Small intestine (tissue), 7 donors: Measurements from ENCODE around the gene PET100. TPM values are rescaled to one million over a fixed set of nuclear protein-coding genes. Genes with fewer than 3 reads are reported as not detected.

ENCODE experiments used
- DNase-seq, 2 donors: peaks; one replicate each; pipeline versions ENCODE4 v3.0.0 to v3.0.0-alpha.2; 2013
- FAIRE-seq: peaks from 2 replicates; lab custom pipeline; 2012; peaks lifted over from hg19 to GRCh38; lab: Jason Lieb, UNC
- H3K27ac ChIP-seq, 3 donors: one replicate each; pipeline ENCODE4 v1.5.1; 2013; ENCODE audit warnings: low read length in 2 of 3, mild to moderate bottlenecking in 2 of 3, control low read depth in 1 of 3, inconsistent platforms in 1 of 3, low read depth in 1 of 3, moderate library complexity in 1 of 3
- H3K27me3 ChIP-seq, 3 donors: one replicate each; pipeline ENCODE4 v1.6.1; 2013; ENCODE audit warnings: low read length in 3 of 3, inconsistent platforms in 1 of 3; ENCODE audit not compliant: control insufficient read depth in 3 of 3, insufficient read depth in 3 of 3
- H3K36me3 ChIP-seq, 3 donors: one replicate each; pipeline ENCODE4 v1.6.1; 2013; ENCODE audit warnings: low read length in 3 of 3, inconsistent platforms in 1 of 3, low read depth in 1 of 3, mild to moderate bottlenecking in 1 of 3, moderate library complexity in 1 of 3; ENCODE audit not compliant: control insufficient read depth in 3 of 3, insufficient read depth in 2 of 3
- H3K4me1 ChIP-seq, 3 donors: one replicate each; pipeline ENCODE4 v1.6.1; 2013; ENCODE audit warnings: low read length in 2 of 3, inconsistent platforms in 1 of 3, low read depth in 1 of 3, mild to moderate bottlenecking in 1 of 3, moderate library complexity in 1 of 3; ENCODE audit not compliant: control insufficient read depth in 3 of 3, insufficient read depth in 2 of 3
- H3K4me3 ChIP-seq, 3 donors: one replicate each; pipeline ENCODE4 v1.5.1; 2013; ENCODE audit warnings: low read length in 3 of 3, control low read depth in 1 of 3, inconsistent platforms in 1 of 3, low read depth in 1 of 3, mild to moderate bottlenecking in 1 of 3, moderate library complexity in 1 of 3
- H3K9me3 ChIP-seq, 2 donors: one replicate each; pipeline ENCODE4 v1.6.1; 2013; ENCODE audit warnings: low read depth in 1 of 2, low read length in 1 of 2; ENCODE audit not compliant: control insufficient read depth in 2 of 2, insufficient read depth in 1 of 2
- WGBS, 3 donors: extraction: QIAGEN DNeasy Blood & Tissue Kit; methylation state at CpG; one replicate each; pipeline ENCODE4 v1.1.7; 2013; 5-methylcytosine and 5-hydroxymethylcytosine counted together
- polyA plus RNA-seq, 4 donors: library from polyadenylated mRNA; stranded (reverse) in 3 of 4; unstranded in 1 of 4; fragments of 200-250 nt in 3 of 4; fragments of 120-200 nt in 1 of 4; gene quantifications; one replicate each; pipeline versions ENCODE4 v1.2.1 to v1.2.3, GENCODE V29; 2013
- donor health status: healthy with polysubstance abuse.
- donor health status: control.
- donor health status: control.
- donor health status: Bipolar disorder and iron deficiency.
- donor health status: healthy.

PET100 gene
- polyA plus RNA-seq, 4 donors = 43.7 to 149 (median 104) TPM

GRCh38 chr19:7635670-7636069, 6.1 kb downstream of the PET100 start:
- DNase-seq (no peak), FAIRE-seq (no peak)
- no peaks in the 10 kb centered on the region for H3K9me3 ChIP-seq
- H3K27ac ChIP-seq = no peak overlapping the region
- H3K36me3 ChIP-seq = peaks cover 0 to 37% (median 0%) of the 10 kb centered on the region in 3 donors
- peaks cover 0 to 7% (median 2%) of the 10 kb centered on the region in 3 donors for H3K27me3 ChIP-seq
- no peak overlapping the region for H3K4me3 ChIP-seq
- peaks cover 0 to 8% (median 0%) of the 10 kb centered on the region in 3 donors for H3K4me1 ChIP-seq
- WGBS, 3 donors = 61 to 67% (median 66%) methylated on average over 6 of the region's 6 CpGs

GRCh38 chr19:7636317-7636690, 6.7 kb downstream of the PET100 start:
- peaks cover 0 to 7% (median 2%) of the 10 kb centered on the region in 3 donors for H3K27me3 ChIP-seq
- DNase-seq = no peak
- peaks cover 0 to 39% (median 0%) of the 10 kb centered on the region in 3 donors for H3K36me3 ChIP-seq
- FAIRE-seq = no peak
- H3K4me1 ChIP-seq = peaks cover 0 to 6% (median 0%) of the 10 kb centered on the region in 3 donors
- peak overlapping the region in 1 of 3 donors; percentile 28 for H3K4me3 ChIP-seq
- 73 to 88% (median 80%) methylated on average over 16 of the region's 16 CpGs for WGBS, 3 donors
- H3K27ac ChIP-seq = no peak overlapping the region
- no peaks in the 10 kb centered on the region for H3K9me3 ChIP-seq

- 6 to 11% (median 10%) methylated on average over 45 to 61 of the region's 61 CpGs for WGBS, 3 donors
- FAIRE-seq (no peak), DNase-seq (peak; percentile 88 to 89)
- Histone ChIP-seq H3K9me3 (no peaks in the 10 kb centered on the region), H3K4me3 (peak within 1 kb of the TSS; percentile 62 to 91 (median 86)), H3K27me3 (peaks cover 0 to 7% (median 2%) of the 10 kb centered on the region in 3 donors), H3K27ac (peak within 1 kb of the TSS; percentile 66 to 91 (median 81)), H3K36me3 (peaks cover 0 to 40% (median 2%) of the 10 kb centered on the region in 3 donors), H3K4me1 (peaks cover 0 to 6% (median 0%) of the 10 kb centered on the region in 3 donors)
Measured at GRCh38 chr19:7636691-7637373, 7.2 kb downstream of the PET100 start, which contains the start of gene STXBP2. TSS of gene STXBP2 (plus strand) at chr19:7637110. CDS start at chr19:7637150, 40 bp downstream.

- FAIRE-seq (no peak), DNase-seq (peak; percentile 59 to 71)
- H3K4me1 ChIP-seq = peaks cover 0 to 6% (median 0%) of the 10 kb centered on the region in 3 donors
- 24 to 35% (median 25%) methylated on average over 30 of the region's 30 CpGs for WGBS, 3 donors
- H3K9me3 ChIP-seq = no peaks in the 10 kb centered on the region
- H3K36me3 ChIP-seq = peaks cover 0 to 40% (median 2%) of the 10 kb centered on the region in 3 donors
- H3K27ac ChIP-seq = peak overlapping the region; percentile 66 to 91 (median 81)
- peaks cover 0 to 7% (median 2%) of the 10 kb centered on the region in 3 donors for H3K27me3 ChIP-seq
- H3K4me3 ChIP-seq = peak overlapping the region; percentile 62 to 91 (median 86)
Measured at GRCh38 chr19:7637374-7638256, 8.0 kb downstream of the PET100 start.

GRCh38 chr19:7638802-7639465, 9.3 kb downstream of the PET100 start:
- Histone ChIP-seq H3K36me3 (peaks cover 0 to 43% (median 2%) of the 10 kb centered on the region in 3 donors), H3K9me3 (no peaks in the 10 kb centered on the region), H3K4me1 (peaks cover 0 to 6% (median 0%) of the 10 kb centered on the region in 3 donors), H3K27me3 (peaks cover 0 to 7% (median 2%) of the 10 kb centered on the region in 3 donors), H3K4me3 (no peak overlapping the region), H3K27ac (no peak overlapping the region)
- WGBS, 3 donors = 80 to 88% (median 84%) methylated on average over 12 of the region's 12 CpGs
- no peak for DNase-seq
- FAIRE-seq = no peak

GRCh38 chr19:7639863-7640348, 10.3 kb downstream of the PET100 start:
- H3K9me3 ChIP-seq = no peaks in the 10 kb centered on the region
- no peak overlapping the region for H3K27ac ChIP-seq
- no peak overlapping the region for H3K4me3 ChIP-seq
- peaks cover 0 to 7% (median 2%) of the 10 kb centered on the region in 3 donors for H3K27me3 ChIP-seq
- peaks cover 0 to 6% (median 0%) of the 10 kb centered on the region in 3 donors for H3K4me1 ChIP-seq
- WGBS, 3 donors = 96 to 99% (median 96%) methylated on average over 13 of the region's 13 CpGs
- DNase-seq (no peak), FAIRE-seq (no peak)
- H3K36me3 ChIP-seq = peaks cover 0 to 51% (median 2%) of the 10 kb centered on the region in 3 donors

- DNase-seq (no peak), FAIRE-seq (no peak)
- Histone ChIP-seq H3K27ac (no peak overlapping the region), H3K4me1 (peaks cover 0 to 6% (median 0%) of the 10 kb centered on the region in 3 donors), H3K9me3 (no peaks in the 10 kb centered on the region), H3K36me3 (peaks cover 4 to 60% (median 6%) of the 10 kb centered on the region in 3 donors), H3K4me3 (no peak overlapping the region), H3K27me3 (peaks cover 0 to 4% (median 2%) of the 10 kb centered on the region in 3 donors)
- WGBS, 3 donors = 94 to 96% (median 95%) methylated on average over 11 of the region's 11 CpGs
Measured at GRCh38 chr19:7640803-7641202, 11.2 kb downstream of the PET100 start.
